Germinal center (tissue), 1 donor: ENCODE results near the gene COL9A3.

ENCODE experiments used
- DNase-seq: peaks from one replicate; pipeline ENCODE4 v3.0.0; 2012; ENCODE audit warnings: mixed read lengths, low spot score

COL9A3 gene

GRCh38 chr20:62880147-62880934, 63.5 kb downstream of the COL9A3 start:
- DNase-seq: no peak

- DNase-seq: no peak
Measured at GRCh38 chr20:62880935-62881661, 64.2 kb downstream of the COL9A3 start.

GRCh38 chr20:62881662-62882395, 65.0 kb downstream of the COL9A3 start:
- no peak for DNase-seq

GRCh38 chr20:62882426-62882825, 65.6 kb downstream of the COL9A3 start:
- DNase-seq: no peak

GRCh38 chr20:62884556-62884955, 67.7 kb downstream of the COL9A3 start:
- DNase-seq: no peak

GRCh38 chr20:62885046-62885895, 68.4 kb downstream of the COL9A3 start:
- DNase-seq: no peak

GRCh38 chr20:62885896-62886708, 69.3 kb downstream of the COL9A3 start:
- no peak for DNase-seq

- DNase-seq: no peak
Measured at GRCh38 chr20:62886709-62887058, 69.8 kb downstream of the COL9A3 start.

- DNase-seq: no peak
Measured at GRCh38 chr20:62887152-62887859, 70.5 kb downstream of the COL9A3 start.

- DNase-seq: no peak
Measured at GRCh38 chr20:62887860-62888239, 71.0 kb downstream of the COL9A3 start.

- DNase-seq: no peak
Measured at GRCh38 chr20:62888406-62888805, 71.6 kb downstream of the COL9A3 start.

- no peak for DNase-seq
Measured at GRCh38 chr20:62888910-62889309, 72.1 kb downstream of the COL9A3 start.

GRCh38 chr20:62889411-62889810, 72.6 kb downstream of the COL9A3 start:
- no peak for DNase-seq

- DNase-seq: no peak
Measured at GRCh38 chr20:62889871-62890270, 73.0 kb downstream of the COL9A3 start.

- no peak for DNase-seq
Measured at GRCh38 chr20:62890444-62890843, 73.6 kb downstream of the COL9A3 start.
